Measurements from ENCODE around the gene OSBPL5.

OSBPL5 gene

GRCh38 chr11:3149852-3150188, 15.3 kb downstream of the OSBPL5 start:
- no peak for DNase-seq (ENCODE audit: low read depth in 2 of 2)

GRCh38 chr11:3148990-3149851, 15.9 kb downstream of the OSBPL5 start:
- DNase-seq (ENCODE audit: low read depth in 2 of 2): no peak

GRCh38 chr11:3148255-3148989, 16.7 kb downstream of the OSBPL5 start:
- DNase-seq (ENCODE audit: low read depth in 2 of 2): no peak

GRCh38 chr11:3147626-3148025, 17.5 kb downstream of the OSBPL5 start:
- DNase-seq (ENCODE audit: low read depth in 2 of 2): no peak

- DNase-seq (ENCODE audit: low read depth in 2 of 2): no peak
These were observed 17.9 kb downstream of the OSBPL5 start for GRCh38 chr11:3147257-3147619.

GRCh38 chr11:3146612-3147256, 18.4 kb downstream of the OSBPL5 start:
- no peak for DNase-seq (ENCODE audit: low read depth in 2 of 2)

- no peak for DNase-seq (ENCODE audit: low read depth in 2 of 2)
These were observed 19.9 kb downstream of the OSBPL5 start for GRCh38 chr11:3145206-3145520.

GRCh38 chr11:3144296-3145205, 20.6 kb downstream of the OSBPL5 start:
- no peak for DNase-seq (ENCODE audit: low read depth in 2 of 2)

- no peak for DNase-seq (ENCODE audit: low read depth in 2 of 2)
These were observed 21.8 kb downstream of the OSBPL5 start for GRCh38 chr11:3143136-3143880.

GRCh38 chr11:3140291-3140603, 24.9 kb downstream of the OSBPL5 start:
- DNase-seq (ENCODE audit: low read depth in 2 of 2): no peak

- DNase-seq (ENCODE audit: low read depth in 2 of 2): no peak
These were observed 25.4 kb downstream of the OSBPL5 start for GRCh38 chr11:3139481-3140290.

- DNase-seq (ENCODE audit: low read depth in 2 of 2): no peak
These were observed 26.0 kb downstream of the OSBPL5 start for GRCh38 chr11:3139086-3139440.

GRCh38 chr11:3138178-3139085, 26.7 kb downstream of the OSBPL5 start:
- no peak for DNase-seq (ENCODE audit: low read depth in 2 of 2)

- DNase-seq (ENCODE audit: low read depth in 2 of 2): no peak
These were observed 27.5 kb downstream of the OSBPL5 start for GRCh38 chr11:3137486-3138177.

GRCh38 chr11:3136546-3137455, 28.3 kb downstream of the OSBPL5 start:
- no peak for DNase-seq (ENCODE audit: low read depth in 2 of 2)

GRCh38 chr11:3135481-3136440, 29.3 kb downstream of the OSBPL5 start:
- DNase-seq (ENCODE audit: low read depth in 2 of 2): no peak

Data from stimulated activated CD4-positive, alpha-beta T cell treated with anti-CD3 and anti-CD28 coated beads, Interleukin-12 subunit alpha, Interleukin-12 subunit beta, amount 100 ng/mL, for 24 hours (primary cell).